HepG2 (cell line): ENCODE measurements around the gene YY1. TPM values are rescaled to one million over a fixed set of nuclear protein-coding genes. Genes with fewer than 3 reads are reported as not detected.

ENCODE experiments used
- DNMT3B ChIP-seq: conservative IDR thresholded peaks from 2 replicates; pipeline ENCODE4 v1.6.1; 2016; ENCODE audit warnings: missing biosample characterization, control low read depth
- KDM4B ChIP-seq: sonication (generic); formaldehyde crosslinking; IDR thresholded peaks from 2 replicates; pipeline ENCODE4 v1.4.0; 2020; ENCODE audit warnings: missing genetic modification reagents
- KDM6A ChIP-seq: IDR thresholded peaks from 2 replicates; pipeline ENCODE4 v1.6.1; 2016; ENCODE audit warnings: low read depth
- MAFG ChIP-seq: sonication (generic); formaldehyde crosslinking; IDR thresholded peaks from 2 replicates; pipeline ENCODE4 v1.5.1; 2020; ENCODE audit warnings: mild to moderate bottlenecking, missing genetic modification reagents
- MEF2D ChIP-seq: sonication (generic); formaldehyde crosslinking; IDR thresholded peaks from 2 replicates; pipeline ENCODE4 v1.5.1; 2020; ENCODE audit warnings: mild to moderate bottlenecking, missing genetic modification reagents
- RFX5 ChIP-seq: IDR thresholded peaks from 2 replicates; pipeline ENCODE4 v1.6.1; 2011; ENCODE audit warnings: low read depth, low read length, improper control_type of control experiment
- SALL1 ChIP-seq: sonication (generic); formaldehyde crosslinking; IDR thresholded peaks from 2 replicates; pipeline ENCODE4 v1.8.0; 2022; ENCODE audit warnings: mild to moderate bottlenecking, missing genetic modification reagents
- TFDP1 ChIP-seq: IDR thresholded peaks from 2 replicates; pipeline ENCODE4 v1.6.1; 2016; ENCODE audit warnings: missing compliant biosample characterization, missing genetic modification reagents, borderline replicate concordance
- THAP9 ChIP-seq: sonication (generic); formaldehyde crosslinking; IDR thresholded peaks from 2 replicates; pipeline ENCODE4; 2020; ENCODE audit warnings: missing genetic modification reagents, mild to moderate bottlenecking, borderline replicate concordance
- TIGD3 ChIP-seq: sonication (generic); formaldehyde crosslinking; IDR thresholded peaks from 2 replicates; pipeline ENCODE4 v1.5.1; 2020; ENCODE audit warnings: mild to moderate bottlenecking, missing genetic modification reagents, borderline replicate concordance
- ZFP91 ChIP-seq: sonication (generic); formaldehyde crosslinking; IDR thresholded peaks from 2 replicates; pipeline ENCODE4 v1.9.0; 2022; ENCODE audit warnings: missing genetic modification reagents, mild to moderate bottlenecking, borderline replicate concordance
- ZKSCAN8 ChIP-seq: IDR thresholded peaks from 2 replicates; pipeline ENCODE4 v1.6.1; 2016; ENCODE audit warnings: borderline replicate concordance, missing genetic modification reagents, missing compliant biosample characterization
- ZNF292 ChIP-seq: sonication (generic); formaldehyde crosslinking; IDR thresholded peaks from 2 replicates; pipeline ENCODE4 v1.8.1; 2022; ENCODE audit warnings: mild to moderate bottlenecking, low read depth, missing genetic modification reagents, borderline replicate concordance
- ZNF33A ChIP-seq: sonication (generic); formaldehyde crosslinking; IDR thresholded peaks from 2 replicates; pipeline ENCODE4 v1.5.1; 2020; ENCODE audit warnings: missing genetic modification reagents, mild to moderate bottlenecking, moderate library complexity, borderline replicate concordance
- ZNF382 ChIP-seq: sonication (generic); formaldehyde crosslinking; IDR thresholded peaks from 2 replicates; pipeline ENCODE4 v1.5.0; 2020; ENCODE audit warnings: missing genetic modification reagents, mild to moderate bottlenecking, borderline replicate concordance
- ZNF549 ChIP-seq: sonication (generic); formaldehyde crosslinking; IDR thresholded peaks from 2 replicates; pipeline ENCODE4 v1.5.0; 2020; ENCODE audit warnings: missing genetic modification reagents
- ZNF574 ChIP-seq: sonication (generic); formaldehyde crosslinking; IDR thresholded peaks from 2 replicates; pipeline ENCODE4 v1.4.0; 2020; ENCODE audit warnings: missing genetic modification reagents
- ZNF644 ChIP-seq: IDR thresholded peaks from 2 replicates; pipeline ENCODE4 v1.6.1; 2016; ENCODE audit warnings: low read depth
- ZNF7 ChIP-seq: IDR thresholded peaks from 2 replicates; pipeline ENCODE4 v1.6.1; 2016; ENCODE audit warnings: missing biosample characterization, missing genetic modification reagents
- polyA plus RNA-seq, 8 experiments: library from polyadenylated mRNA; depleted of rRNA in 3 of 8; stranded (reverse) in 7 of 8; unstranded in 1 of 8; fragments of >200 nt; fragmentation: Illumina TruSeq in 4 of 8; extraction: Trizol in 4 of 8; gene quantifications; 2 replicates each; pipeline versions ENCODE4 v1.2.1 to v1.2.3, GENCODE V29; 2011 to 2016; ENCODE audit warnings: low read depth in 4 of 8, missing spikeins in 1 of 8, mixed read lengths in 1 of 8; ENCODE audit not compliant: insufficient read depth in 1 of 8
- total RNA-seq, 5 experiments: library from RNA; depleted of rRNA; stranded (reverse); fragments of >200 nt; fragmentation: Illumina TruSeq; extraction: Trizol; gene quantifications; 2 replicates each; pipeline ENCODE4 v1.2.3, GENCODE V29; 2016; ENCODE audit warnings: low read depth in 1 of 5

Gene YY1
- total and polyA plus RNA-seq, 2 of the 13 experiments (the other 11 are each of a cell fraction or from before 2014, with no cell fraction given) = 29.4 to 68.1 TPM

- TF ChIP-seq ZNF33A (CRISPR knock-in tag) (no peak), MEF2D (CRISPR knock-in tag) (peak; percentile 92), ZFP91 (CRISPR knock-in tag) (peak; percentile 91), ZNF574 (CRISPR knock-in tag) (peak; percentile 85), TIGD3 (peak; percentile 31; the same call in 1 of the 2 replicates), MAFG (no peak), ZNF292 (peak; percentile 51; the same call in 1 of the 2 replicates), THAP9 (CRISPR knock-in tag) (peak; percentile 84; the same call in 1 of the 2 replicates), ZNF7 (CRISPR knock-in tag) (no peak), KDM6A (CRISPR knock-in tag) (no peak), ZKSCAN8 (CRISPR knock-in tag) (peak; percentile 63; the same call in 1 of the 2 replicates), ZNF644 (CRISPR knock-in tag) (no peak), SALL1 (CRISPR knock-in tag) (peak; percentile 95), TFDP1 (peak; percentile 95), RFX5 (0 out of 2 replicates have a peak, but pooled peaks have one; percentile 15), DNMT3B (CRISPR knock-in tag) (no peak), ZNF382 (CRISPR knock-in tag) (no peak), KDM4B (CRISPR knock-in tag) (peak; percentile 98), ZNF549 (CRISPR knock-in tag) (0 out of 2 replicates have a peak, but pooled peaks have one; percentile 78)
Measured at GRCh38 chr14:100192672-100193416, 46.1 kb upstream of the YY1 start (continued).
